MM.1S (cell line): ENCODE data around the gene ACTR1B.
"Not testable (repeated sequence)": the region's sequence is repeated elsewhere in the genome, so short reads cannot be mapped to it uniquely, and the experiment has no call there.

Experiments
- EZH2 ChIP-seq: fragments of 300-600 bp; sonication (generic); optimal IDR thresholded peaks from 2 replicates; pipeline ENCODE3; 2017; ENCODE audit warnings: low read depth, mild to moderate bottlenecking, antibody characterized with exemption, low read length, mixed read lengths
- EZH2phosphoT487 ChIP-seq: fragments of 300-600 bp; sonication (generic); IDR thresholded peaks from 2 replicates; pipeline ENCODE4 v1.6.1; 2018; ENCODE audit warnings: antibody characterized with exemption, low read length
- TF ChIP-seq, protein P1 (sequence below): fragments of 300-600 bp; sonication (generic); IDR thresholded peaks from 2 replicates; pipeline ENCODE4 v1.5.1; 2016; ENCODE audit warnings: antibody characterized with exemption, low read length, mixed read lengths

DNA sequence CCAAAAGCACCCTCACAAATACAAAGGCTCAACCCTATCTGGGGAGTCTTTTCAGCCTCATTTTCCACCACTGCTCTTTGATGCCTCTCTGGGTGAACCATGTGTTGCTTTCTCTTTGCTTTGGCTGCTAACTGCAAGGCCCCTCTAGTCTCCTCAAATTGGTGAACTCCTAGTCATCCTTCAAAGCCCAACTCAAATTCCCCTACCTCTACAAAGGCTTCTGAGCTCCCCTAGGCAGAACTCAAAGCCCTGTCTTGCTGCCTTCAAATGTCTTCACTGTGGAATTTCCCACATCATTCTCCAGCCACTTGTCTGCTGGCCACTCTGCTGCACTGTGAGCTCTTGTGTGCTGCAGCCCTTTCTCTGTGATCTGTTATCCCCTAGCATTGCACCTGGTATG is 40.9 kb downstream of the ACTR1B start:
- TF ChIP-seq, protein P1, sequence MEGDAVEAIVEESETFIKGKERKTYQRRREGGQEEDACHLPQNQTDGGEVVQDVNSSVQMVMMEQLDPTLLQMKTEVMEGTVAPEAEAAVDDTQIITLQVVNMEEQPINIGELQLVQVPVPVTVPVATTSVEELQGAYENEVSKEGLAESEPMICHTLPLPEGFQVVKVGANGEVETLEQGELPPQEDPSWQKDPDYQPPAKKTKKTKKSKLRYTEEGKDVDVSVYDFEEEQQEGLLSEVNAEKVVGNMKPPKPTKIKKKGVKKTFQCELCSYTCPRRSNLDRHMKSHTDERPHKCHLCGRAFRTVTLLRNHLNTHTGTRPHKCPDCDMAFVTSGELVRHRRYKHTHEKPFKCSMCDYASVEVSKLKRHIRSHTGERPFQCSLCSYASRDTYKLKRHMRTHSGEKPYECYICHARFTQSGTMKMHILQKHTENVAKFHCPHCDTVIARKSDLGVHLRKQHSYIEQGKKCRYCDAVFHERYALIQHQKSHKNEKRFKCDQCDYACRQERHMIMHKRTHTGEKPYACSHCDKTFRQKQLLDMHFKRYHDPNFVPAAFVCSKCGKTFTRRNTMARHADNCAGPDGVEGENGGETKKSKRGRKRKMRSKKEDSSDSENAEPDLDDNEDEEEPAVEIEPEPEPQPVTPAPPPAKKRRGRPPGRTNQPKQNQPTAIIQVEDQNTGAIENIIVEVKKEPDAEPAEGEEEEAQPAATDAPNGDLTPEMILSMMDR: not testable (repeated sequence)
- not testable (repeated sequence) for TF ChIP-seq EZH2, EZH2phosphoT487
